HL-60/S4 treated with phorbol 12-myristate 13-acetate at 8.2 ng/mL for 4 days and 3 days (cell line): ENCODE results near the gene STK35.

Source experiments
- in situ Hi-C: fragments of 300-500 bp; cut with MboI; formaldehyde crosslinking; loops from 2 replicates; pipeline ENCODE4 v1.15.0; 2022; ENCODE audit warnings: low sequenced_read_pairs

STK35 gene

GRCh38 chr20:2178318-2179232 is 76.9 kb downstream of the STK35 start:
- in situ Hi-C loops, result loop anchor here (25.0 kb wide), 1 partner anchor 391 kb away; no protein-coding TSS in a partner anchor

GRCh38 chr20:2179233-2179580 is 77.6 kb downstream of the STK35 start:
- in situ Hi-C loops, result loop anchor here (25.0 kb wide), 1 partner anchor 392 kb away; no protein-coding TSS in a partner anchor

GRCh38 chr20:2179949-2180348 is 78.3 kb downstream of the STK35 start:
- in situ Hi-C loops, result loop anchor here (25.0 kb wide), 1 partner anchor 393 kb away; no protein-coding TSS in a partner anchor

- in situ Hi-C loops, result loop anchor here (25.0 kb wide), 1 partner anchor 396 kb away; no protein-coding TSS in a partner anchor
Measured at GRCh38 chr20:2183381-2183780, 81.8 kb downstream of the STK35 start.

GRCh38 chr20:2184933-2185332 is 83.3 kb downstream of the STK35 start:
- in situ Hi-C loops, result loop anchor here (25.0 kb wide), 1 partner anchor 398 kb away; no protein-coding TSS in a partner anchor

GRCh38 chr20:2195614-2196013 is 94.0 kb downstream of the STK35 start:
- in situ Hi-C loops, result loop anchor here (25.0 kb wide), 1 partner anchor 408 kb away; no protein-coding TSS in a partner anchor

- in situ Hi-C loops, result loop anchor here (25.0 kb wide), 1 partner anchor 410 kb away; no protein-coding TSS in a partner anchor
Measured at GRCh38 chr20:2197166-2197565, 95.5 kb downstream of the STK35 start.
